GM12801 (cell line): ENCODE results near the gene UBR7.

Experiments used
- CTCF ChIP-seq: IDR thresholded peaks from one replicate; pipeline ENCODE4 v1.5.1; 2011; ENCODE audit warnings: control low read depth; ENCODE audit not compliant: insufficient read length; ENCODE audit errors: extremely low read depth

Gene UBR7

GRCh38 chr14:93267149-93267711 is 60.2 kb downstream of the UBR7 start:
- no peak for TF ChIP-seq CTCF

GRCh38 chr14:93268406-93268805 is 61.4 kb downstream of the UBR7 start:
- TF ChIP-seq CTCF: no peak

- TF ChIP-seq CTCF: no peak
Measured at GRCh38 chr14:93269341-93270068, 62.4 kb downstream of the UBR7 start.

- TF ChIP-seq CTCF: no peak
Measured at GRCh38 chr14:93271111-93271510, 64.1 kb downstream of the UBR7 start.

GRCh38 chr14:93274055-93274806 is 67.2 kb downstream of the UBR7 start:
- no peak for TF ChIP-seq CTCF

- no peak for TF ChIP-seq CTCF
Measured at GRCh38 chr14:93276031-93276716, 69.1 kb downstream of the UBR7 start.
